ENCODE measurements around the gene CNTNAP4.

- no peak for TF ChIP-seq CTCF (conservative IDR thresholded peaks at IDR 0.05)
- no peak for TF ChIP-seq EZH2 (IDR thresholded peaks at IDR 0.05; ENCODE audit: low read depth)
Measured at GRCh38 chr16:76441391-76441790, 164.2 kb downstream of the CNTNAP4 start.
